Fibroblast of mammary gland (primary cell): ENCODE measurements around the gene TBCD.
A peak's percentile ranks its signal among the peaks of the same experiment; 100 is the strongest.

Experiments
- DNase-seq: peaks from one replicate; pipeline ENCODE4 v3.0.0-alpha.2; 2010; ENCODE audit warnings: low read depth
- H3K4me3 ChIP-seq: 2 replicates; pipeline ENCODE4 v1.5.1; 2011; ENCODE audit warnings: low read depth, mild to moderate bottlenecking, low read length, moderate library complexity; ENCODE audit not compliant: control insufficient read depth
- TF ChIP-seq, protein P1 (sequence below): conservative IDR thresholded peaks from 2 replicates; pipeline ENCODE4 v1.5.1; 2011; ENCODE audit warnings: low read depth, low read length, inconsistent platforms; ENCODE audit not compliant: control insufficient read depth, insufficient read depth

TBCD gene

DNA sequence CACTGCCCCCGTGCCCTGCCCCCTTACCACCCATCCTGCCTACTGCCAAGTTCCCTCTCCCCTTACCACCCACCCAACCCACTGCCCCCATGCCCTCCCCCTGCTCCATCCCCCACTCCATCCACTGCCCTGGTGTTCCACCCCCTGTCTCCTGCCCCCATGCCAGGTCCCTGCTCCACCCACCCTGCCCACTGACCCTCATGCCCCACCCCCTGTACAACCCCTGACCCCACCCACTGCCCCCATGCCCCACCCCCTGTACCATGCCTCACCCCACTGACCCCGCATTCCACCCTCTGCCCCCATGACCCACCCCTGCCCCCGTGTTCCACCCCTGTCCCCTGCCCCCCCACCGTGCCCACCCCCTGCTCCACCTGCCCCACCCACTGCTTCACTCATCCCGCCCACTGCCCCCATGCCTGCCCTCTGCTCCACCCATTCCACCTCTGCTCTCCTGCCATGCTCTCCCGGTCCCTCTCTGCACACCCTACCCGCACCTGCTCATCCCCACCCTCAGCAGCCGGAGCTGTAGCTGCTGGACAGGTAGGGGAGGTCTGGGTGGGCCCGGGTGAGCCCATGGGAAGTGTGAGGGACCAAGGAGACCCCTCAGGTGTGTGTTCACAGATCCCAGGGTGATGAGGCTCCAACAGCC lies 42.7 kb upstream of the TBCD start:
- H3K4me3 ChIP-seq: no peak overlapping the region
- TF ChIP-seq, protein P1, sequence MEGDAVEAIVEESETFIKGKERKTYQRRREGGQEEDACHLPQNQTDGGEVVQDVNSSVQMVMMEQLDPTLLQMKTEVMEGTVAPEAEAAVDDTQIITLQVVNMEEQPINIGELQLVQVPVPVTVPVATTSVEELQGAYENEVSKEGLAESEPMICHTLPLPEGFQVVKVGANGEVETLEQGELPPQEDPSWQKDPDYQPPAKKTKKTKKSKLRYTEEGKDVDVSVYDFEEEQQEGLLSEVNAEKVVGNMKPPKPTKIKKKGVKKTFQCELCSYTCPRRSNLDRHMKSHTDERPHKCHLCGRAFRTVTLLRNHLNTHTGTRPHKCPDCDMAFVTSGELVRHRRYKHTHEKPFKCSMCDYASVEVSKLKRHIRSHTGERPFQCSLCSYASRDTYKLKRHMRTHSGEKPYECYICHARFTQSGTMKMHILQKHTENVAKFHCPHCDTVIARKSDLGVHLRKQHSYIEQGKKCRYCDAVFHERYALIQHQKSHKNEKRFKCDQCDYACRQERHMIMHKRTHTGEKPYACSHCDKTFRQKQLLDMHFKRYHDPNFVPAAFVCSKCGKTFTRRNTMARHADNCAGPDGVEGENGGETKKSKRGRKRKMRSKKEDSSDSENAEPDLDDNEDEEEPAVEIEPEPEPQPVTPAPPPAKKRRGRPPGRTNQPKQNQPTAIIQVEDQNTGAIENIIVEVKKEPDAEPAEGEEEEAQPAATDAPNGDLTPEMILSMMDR: no peak
- DNase-seq: no peak

GRCh38 chr17:82709676-82710498 lies 42.0 kb upstream of the TBCD start:
- TF ChIP-seq, protein P1: no peak
- no peak for DNase-seq
- H3K4me3 ChIP-seq: no peak overlapping the region

DNA sequence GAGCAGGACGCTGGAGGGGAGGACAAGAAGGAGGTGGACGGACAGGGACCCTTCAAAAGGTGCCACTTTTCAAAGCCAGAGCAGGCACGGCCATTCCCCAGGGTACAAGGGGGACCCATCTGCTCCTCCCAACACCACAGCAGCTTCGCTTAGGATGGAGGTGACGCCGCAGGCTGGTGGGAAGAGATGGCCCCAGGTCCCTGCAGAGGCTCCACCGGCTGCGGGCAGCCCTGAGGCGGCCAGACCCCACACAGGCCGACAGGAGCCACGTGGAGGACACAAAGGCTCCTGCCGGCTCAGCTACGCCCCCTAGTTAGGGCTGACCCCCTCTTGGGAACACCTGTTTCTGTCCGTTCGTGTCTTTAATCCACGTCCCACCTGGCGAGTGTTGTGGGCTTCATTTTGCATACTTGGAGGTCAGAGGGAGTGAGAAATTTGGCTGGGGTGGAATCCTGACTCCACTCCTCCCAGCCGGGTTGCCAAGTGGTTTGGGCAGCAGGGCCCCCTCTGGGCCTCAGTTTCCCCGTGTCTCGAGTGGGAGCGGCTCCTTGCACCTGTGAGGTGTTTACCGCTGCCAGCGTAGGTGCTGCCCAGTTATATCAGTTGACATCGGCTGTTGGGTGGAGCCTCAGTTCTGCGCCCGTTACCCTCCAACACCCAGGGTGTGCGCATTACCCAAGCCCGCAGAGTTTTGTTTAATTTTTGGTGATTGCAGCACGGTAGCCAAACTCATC lies 41.2 kb upstream of the TBCD start:
- no peak for DNase-seq
- H3K4me3 ChIP-seq: no peak overlapping the region
- TF ChIP-seq, protein P1: no peak

DNA sequence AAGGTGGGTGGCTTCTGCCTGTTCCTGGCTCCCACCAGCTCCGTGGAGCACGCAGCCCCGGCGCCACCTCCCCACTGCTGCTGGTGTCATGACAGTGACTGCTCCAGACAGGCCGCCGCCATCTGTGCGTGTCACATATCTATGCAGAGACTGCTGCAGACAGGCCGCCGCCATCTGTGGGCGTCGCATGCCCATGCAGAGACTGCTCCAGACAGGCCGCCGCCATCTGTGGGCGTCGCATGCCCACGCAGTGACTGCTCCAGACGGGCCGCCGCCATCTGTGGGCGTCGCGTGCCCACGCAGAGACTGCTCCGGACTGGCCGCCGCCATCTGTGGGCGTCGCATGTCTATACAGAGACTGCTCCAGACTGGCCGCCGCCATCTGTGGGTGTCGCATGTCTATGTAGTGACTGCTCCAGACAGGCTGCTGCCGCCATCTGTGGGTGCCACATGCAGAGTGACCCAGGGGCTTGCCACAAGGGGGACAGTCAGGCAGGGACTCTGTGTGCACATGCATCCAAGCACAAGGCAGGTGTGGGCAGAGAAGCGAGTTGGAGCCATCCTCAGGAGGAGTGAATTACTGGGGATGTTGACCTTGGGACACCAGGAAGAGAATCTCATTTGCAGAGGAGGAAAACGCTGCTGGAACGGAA lies 38.7 kb upstream of the TBCD start:
- H3K4me3 ChIP-seq: no peak overlapping the region
- TF ChIP-seq, protein P1: no peak
- DNase-seq: no peak

DNA sequence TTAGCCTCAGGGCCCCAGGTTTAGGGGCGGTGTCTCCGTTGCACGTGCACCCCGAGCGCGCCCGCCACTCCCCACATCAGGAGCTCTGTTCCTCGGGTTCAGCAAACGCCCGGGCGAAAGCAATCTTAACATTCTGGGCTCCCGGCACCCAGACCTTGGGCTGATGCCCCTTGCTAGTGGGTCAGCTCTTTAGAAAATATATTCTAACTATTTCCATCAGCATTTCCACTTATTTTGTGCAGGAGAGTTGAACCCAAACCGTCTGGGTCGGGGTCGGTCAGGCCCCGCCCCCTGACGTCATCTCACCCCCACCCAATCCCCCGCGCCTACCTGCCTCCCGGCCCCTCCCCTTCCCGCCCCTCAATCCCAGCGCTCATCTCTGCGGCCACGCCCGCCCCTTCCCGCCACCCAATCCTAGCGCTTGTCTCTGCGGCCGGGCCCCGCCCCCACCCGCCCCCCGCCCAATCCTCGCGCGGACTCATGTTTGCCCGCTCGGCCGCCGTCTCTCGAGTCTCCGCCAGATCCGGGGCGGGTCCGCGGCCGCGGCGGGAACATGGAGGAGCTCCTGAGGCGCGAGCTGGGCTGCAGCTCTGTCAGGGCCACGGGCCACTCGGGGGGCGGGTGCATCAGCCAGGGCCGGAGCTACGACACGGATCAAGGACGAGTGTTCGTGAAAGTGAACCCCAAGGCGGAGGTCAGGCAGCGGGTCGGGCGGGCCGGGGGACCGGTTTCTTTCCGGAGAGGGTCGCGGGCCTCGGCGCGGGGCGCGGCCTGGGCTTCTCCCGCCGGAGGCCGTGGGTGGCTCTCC lies 35.5 kb upstream of the TBCD start, which contains the start of gene FN3KRP:
Gene FN3KRP (plus strand): TSS at position 504 of the 808 bp plus-strand sequence. CDS start 50 bp downstream, at position 554.
- peak within 1 kb of the TSS; percentile 76 for H3K4me3 ChIP-seq
- peak; percentile 87 for DNase-seq
- TF ChIP-seq, protein P1: no peak
